Measurements from ENCODE around the gene ZNF232.
A peak's percentile ranks its signal among the peaks of the same experiment; 100 is the strongest.

The ZNF232 gene

GRCh38 chr17:5099271-5099670 is 12.4 kb downstream of the ZNF232 start:
- no peak for FAIRE-seq

DNA sequence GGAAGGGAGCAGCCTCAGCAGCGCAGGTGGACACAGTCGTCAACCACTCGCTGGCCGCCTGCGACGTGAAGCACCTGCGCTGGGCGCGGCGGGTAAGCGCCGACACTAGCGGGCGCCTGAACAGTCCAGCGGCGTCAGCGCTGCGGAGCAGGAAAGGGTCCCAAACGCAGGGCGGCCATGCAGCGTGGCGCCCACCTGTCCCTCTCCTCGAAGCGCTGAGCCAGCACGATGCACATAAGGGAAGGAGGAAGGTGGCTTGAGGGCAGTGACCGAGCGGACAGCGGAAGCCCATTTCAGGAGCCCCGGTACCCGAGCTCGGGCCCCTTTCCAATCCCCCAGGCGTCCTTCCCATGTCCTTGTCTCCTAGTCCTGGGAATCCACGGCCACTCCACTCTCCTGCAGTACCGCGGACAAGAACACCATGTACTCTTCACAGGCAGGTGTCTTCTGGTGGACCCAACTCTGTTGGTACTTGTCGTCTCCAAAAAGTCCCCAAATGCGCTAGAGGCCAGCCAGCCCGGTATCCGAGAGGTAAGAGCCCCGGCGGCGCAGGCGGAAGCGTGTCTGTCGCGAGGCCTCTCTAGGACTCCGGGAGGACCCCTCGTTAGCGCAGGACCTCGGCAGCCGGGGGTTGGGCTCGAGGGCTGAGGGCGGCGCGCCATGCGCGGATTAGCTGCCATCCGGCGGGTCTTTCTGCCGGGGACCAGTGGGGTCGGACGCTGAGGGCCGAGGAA is 14.4 kb downstream of the ZNF232 start:
- TF ChIP-seq CTCF (IDR thresholded peaks at IDR 0.05; ENCODE audit: insufficient read depth, missing control alignments): no peak
- no peak for FAIRE-seq
- DNase-seq (ENCODE audit: insufficient read length, low spot score): peak; percentile 64

More at GRCh38 chr17:5099271-5099670, 12.4 kb downstream of the ZNF232 start:
- TF ChIP-seq CTCF (IDR thresholded peaks at IDR 0.05; ENCODE audit: insufficient read depth, missing control alignments): no peak
- DNase-seq (ENCODE audit: insufficient read length, low spot score): no peak

GRCh38 chr17:5096731-5097100 is 15.0 kb downstream of the ZNF232 start:
- TF ChIP-seq CTCF (IDR thresholded peaks at IDR 0.05; ENCODE audit: insufficient read depth, missing control alignments): no peak
- DNase-seq (ENCODE audit: insufficient read length, low spot score): no peak
- no peak for FAIRE-seq

- FAIRE-seq (no peak), DNase-seq (ENCODE audit: insufficient read length, low spot score) (no peak)
- no peak for TF ChIP-seq CTCF (IDR thresholded peaks at IDR 0.05; ENCODE audit: insufficient read depth, missing control alignments)
Observed at GRCh38 chr17:5092218-5093010, 19.3 kb downstream of the ZNF232 start.

GRCh38 chr17:5080591-5080990 is 31.1 kb downstream of the ZNF232 start:
- TF ChIP-seq CTCF (IDR thresholded peaks at IDR 0.05; ENCODE audit: insufficient read depth, missing control alignments): no peak
- DNase-seq (ENCODE audit: insufficient read length, low spot score) (no peak), FAIRE-seq (no peak)

DNA sequence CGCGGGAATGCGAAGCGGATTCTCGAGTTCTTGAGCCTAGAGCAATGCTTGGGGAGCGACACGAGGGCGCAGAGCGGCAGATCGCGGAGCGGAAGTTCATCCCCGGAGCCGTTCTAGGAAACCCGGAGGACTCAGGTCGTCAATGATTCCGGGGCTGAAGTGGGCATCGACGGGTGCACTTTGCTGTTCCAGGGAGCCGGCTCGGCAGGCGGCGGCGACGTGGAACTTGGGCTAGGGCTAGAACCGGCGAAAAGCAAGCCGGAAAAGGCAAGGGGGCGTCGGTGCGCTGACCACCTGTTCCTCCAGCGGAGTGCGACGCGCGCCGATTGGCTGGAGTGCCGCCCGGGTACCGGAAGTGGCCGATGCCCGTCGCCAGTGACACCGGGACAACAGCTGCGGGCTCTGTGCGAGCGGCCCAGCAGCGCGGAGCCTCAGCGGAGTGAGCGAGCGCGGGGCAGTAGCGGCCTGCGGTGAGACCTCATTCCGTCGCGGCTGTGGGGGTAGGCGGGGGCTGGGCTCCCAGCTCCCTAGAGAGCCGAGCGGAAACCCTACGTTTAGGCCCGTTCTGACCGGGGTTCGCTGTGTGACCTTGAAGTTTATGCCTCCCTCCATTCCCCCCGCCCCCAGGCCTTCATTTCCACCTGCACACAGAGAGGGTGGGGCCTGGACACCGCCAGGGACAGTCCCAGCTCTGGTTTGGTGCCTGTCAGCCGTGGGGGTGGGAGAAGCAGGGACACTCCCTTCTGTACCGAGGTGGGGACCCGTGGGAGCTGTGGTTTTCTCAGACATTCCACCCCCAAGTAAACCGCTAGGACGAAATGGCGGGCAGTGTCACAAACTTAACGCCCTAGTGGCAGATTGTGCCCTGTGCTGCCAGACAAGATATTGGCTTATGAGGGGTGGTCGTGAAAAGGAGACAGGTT is 33.3 kb downstream of the ZNF232 start, which contains the start of gene ZFP3:
TSS of gene ZFP3 (plus strand) at position 362 of the 923 bp plus-strand sequence. CDS start 13,038 bp downstream, outside the sequence.
- DNase-seq (ENCODE audit: insufficient read length, low spot score) (peak; percentile 84), FAIRE-seq (no peak)
- no peak for TF ChIP-seq CTCF (IDR thresholded peaks at IDR 0.05; ENCODE audit: insufficient read depth, missing control alignments)
